Muscle of arm (tissue), 12 donors: ENCODE measurements around the gene RNH1. TPM values are rescaled to one million over a fixed set of nuclear protein-coding genes. Genes with fewer than 3 reads are reported as not detected.

Experiments used
- DNase-seq: peaks from one replicate; pipeline ENCODE4 v3.0.0-alpha.2; 2013
- polyA plus RNA-seq, 12 donors: library from polyadenylated mRNA; unstranded; fragments of 120-200 nt; gene quantifications; one replicate each; pipeline ENCODE4 v1.2.1, GENCODE V29; 2013; ENCODE audit not compliant: insufficient read length in 12 of 12

RNH1 gene
- polyA plus RNA-seq, 12 donors: 69.4 to 126 (median 78.8) TPM; not detected in 1

GRCh38 chr11:540583-541432 is 33.8 kb upstream of the RNH1 start:
- DNase-seq: no peak

GRCh38 chr11:539971-540481 is 33.0 kb upstream of the RNH1 start:
- DNase-seq: no peak

GRCh38 chr11:538431-539051 is 31.5 kb upstream of the RNH1 start:
- no peak for DNase-seq

- no peak for DNase-seq
Observed at GRCh38 chr11:537622-538430, 30.8 kb upstream of the RNH1 start.

- DNase-seq: peak; percentile 57
Observed at GRCh38 chr11:536841-537621, 30.0 kb upstream of the RNH1 start, which contains the start of gene LRRC56. LRRC56 (plus strand) TSS chr11:537527; CDS start chr11:540685, 3,158 bp downstream.

- DNase-seq: peak; percentile 93
Observed at GRCh38 chr11:535519-536454, 28.7 kb upstream of the RNH1 start, which contains the start of gene HRAS. HRAS (minus strand) TSS chr11:535576.

- no peak for DNase-seq
Observed at GRCh38 chr11:535210-535518, 28.1 kb upstream of the RNH1 start.

- no peak for DNase-seq
Observed at GRCh38 chr11:534396-535209, 27.6 kb upstream of the RNH1 start.

GRCh38 chr11:533586-534395 is 26.7 kb upstream of the RNH1 start:
- no peak for DNase-seq

- DNase-seq: no peak
Observed at GRCh38 chr11:532986-533585, 26.0 kb upstream of the RNH1 start.

- DNase-seq: no peak
Observed at GRCh38 chr11:532527-532985, 25.5 kb upstream of the RNH1 start.

- no peak for DNase-seq
Observed at GRCh38 chr11:531919-532526, 25.0 kb upstream of the RNH1 start.

- no peak for DNase-seq
Observed at GRCh38 chr11:530960-531831, 24.2 kb upstream of the RNH1 start.

GRCh38 chr11:529728-530411 is 22.8 kb upstream of the RNH1 start:
- no peak for DNase-seq

GRCh38 chr11:528815-529727 is 22.0 kb upstream of the RNH1 start:
- DNase-seq: no peak
